Testis (tissue), 3 donors: ENCODE results near the gene KCNQ1. TPM values are rescaled to one million over a fixed set of nuclear protein-coding genes. Genes with fewer than 3 reads are reported as not detected.

Source experiments
- DNase-seq: peaks from one replicate; pipeline ENCODE4 v3.0.0-alpha.2; 2019
- H3K27ac ChIP-seq, 2 donors: fragments of 200-600 bp; sonication (generic); one replicate each; pipeline ENCODE4 v1.5.1; 2019
- H3K27me3 ChIP-seq: fragments of 200-600 bp; sonication (generic); one replicate; pipeline ENCODE4 v1.5.1; 2019
- H3K36me3 ChIP-seq: fragments of 200-600 bp; sonication (generic); one replicate; pipeline ENCODE4 v1.5.1; 2017; ENCODE audit warnings: low read depth; ENCODE audit errors: missing control alignments
- H3K4me1 ChIP-seq: fragments of 200-600 bp; sonication (generic); one replicate; pipeline ENCODE4 v1.5.1; 2019
- H3K4me3 ChIP-seq, 2 donors: fragments of 200-600 bp; sonication (generic); one replicate each; pipeline ENCODE4 v1.5.1; 2017 to 2019
- H3K9me3 ChIP-seq: fragments of 200-600 bp; sonication (generic); one replicate; pipeline ENCODE4 v1.5.1; 2017
- CTCF ChIP-seq, 3 experiments: fragments of 450-650 bp in 2 of 3; fragments of 200-600 bp in 1 of 3; sonication (generic) in 1 of 3; IDR thresholded peaks; one replicate each; pipeline ENCODE4 v1.5.1; 2016 to 2019; ENCODE audit warnings: antibody characterized with exemption in 3 of 3, mild to moderate bottlenecking in 2 of 3, moderate library complexity in 1 of 3
- POLR2A ChIP-seq: fragments of 450-650 bp; IDR thresholded peaks from one replicate; pipeline ENCODE4 v1.6.1; 2017; ENCODE audit warnings: antibody characterized with exemption, mild to moderate bottlenecking, moderate library complexity
- WGBS, 2 donors: methylation state at CpG; one replicate each; pipeline ENCODE4 v1.1.5; 2018; 5-methylcytosine and 5-hydroxymethylcytosine counted together
- intact Hi-C: fragments of 100-400 bp; cut with DNase I; formaldehyde crosslinking; loops from one replicate; pipeline ENCODE4 v1.15.1; 2023; ENCODE audit warnings: low total_unique reads
- polyA plus RNA-seq: library from polyadenylated mRNA; stranded (reverse); fragments of 350-450 nt; fragmentation: Illumina TruSeq; extraction: RNeasy Lipid Tissue Mini Kit (QIAGEN cat#74804); gene quantifications from one replicate; pipeline ENCODE4 v1.2.3, GENCODE V29; 2014; ENCODE audit warnings: low read depth, low replicate concordance; ENCODE audit not compliant: insufficient read depth
- total RNA-seq, 2 donors: library from RNA; depleted of rRNA; stranded (reverse); fragments of >200 nt; gene quantifications; one replicate each; pipeline ENCODE4 v1.2.3, GENCODE V29; 2016

Gene KCNQ1
- total and polyA plus RNA-seq, 3 donors from 2014 or later: 6.0 to 24.2 (median 12.8) TPM

GRCh38 chr11:2666828-2667570 is 222.2 kb downstream of the KCNQ1 start:
- Histone ChIP-seq H3K27ac (no peak overlapping the region), H3K4me1 (peaks cover 4% of the 10 kb centered on the region), H3K4me3 (no peak overlapping the region), H3K27me3 (no peaks in the 10 kb centered on the region), H3K36me3 (no peaks in the 10 kb centered on the region), H3K9me3 (no peaks in the 10 kb centered on the region)
- WGBS, 2 donors: 71 to 81% methylated on average over 13 to 15 of the region's 15 CpGs
- intact Hi-C loops: no loop called here
- TF ChIP-seq CTCF (IDR thresholded peaks at IDR 0.05) (no peak), POLR2A (no peak)
- DNase-seq: no peak

GRCh38 chr11:2667940-2668339 is 223.1 kb downstream of the KCNQ1 start:
- Histone ChIP-seq H3K36me3 (no peaks in the 10 kb centered on the region), H3K4me1 (peaks cover 4% of the 10 kb centered on the region), H3K4me3 (no peak overlapping the region), H3K27me3 (no peaks in the 10 kb centered on the region), H3K27ac (no peak overlapping the region), H3K9me3 (no peaks in the 10 kb centered on the region)
- TF ChIP-seq CTCF (IDR thresholded peaks at IDR 0.05) (no peak), POLR2A (no peak)
- intact Hi-C loops: no loop called here
- no peak for DNase-seq
- WGBS, 2 donors: 94 to 100% methylated on average over 2 of the region's 2 CpGs

GRCh38 chr11:2668876-2669275 is 224.1 kb downstream of the KCNQ1 start:
- no peaks in the 10 kb centered on the region for H3K36me3 ChIP-seq
- no peaks in the 10 kb centered on the region for H3K9me3 ChIP-seq
- no peak overlapping the region for H3K27ac ChIP-seq
- 80 to 91% methylated on average over 5 of the region's 5 CpGs for WGBS, 2 donors
- intact Hi-C loops: no loop called here
- DNase-seq: peak; percentile 12
- TF ChIP-seq CTCF (IDR thresholded peaks at IDR 0.05): no peak
- no peak for TF ChIP-seq POLR2A
- H3K27me3 ChIP-seq: no peaks in the 10 kb centered on the region
- no peak overlapping the region for H3K4me3 ChIP-seq
- peaks cover 4% of the 10 kb centered on the region for H3K4me1 ChIP-seq

GRCh38 chr11:2669634-2670469 is 225.0 kb downstream of the KCNQ1 start:
- intact Hi-C loops: no loop called here
- WGBS, 2 donors: 90 to 98% methylated on average over 8 of the region's 8 CpGs
- TF ChIP-seq CTCF (IDR thresholded peaks at IDR 0.05): no peak
- no peak for TF ChIP-seq POLR2A
- Histone ChIP-seq H3K4me3 (no peak overlapping the region), H3K27ac (no peak overlapping the region), H3K9me3 (no peaks in the 10 kb centered on the region), H3K27me3 (no peaks in the 10 kb centered on the region), H3K4me1 (peaks cover 5% of the 10 kb centered on the region), H3K36me3 (no peaks in the 10 kb centered on the region)
- peak; percentile 7 for DNase-seq
